Fibroblast of lung (primary cell): ENCODE data around the gene C1QTNF8.

Source experiments
- EZH2 ChIP-seq: IDR thresholded peaks from 2 replicates; pipeline ENCODE4 v1.5.1; 2012; ENCODE audit warnings: low read length, control low read depth, mild to moderate bottlenecking; ENCODE audit errors: missing control alignments
- TF ChIP-seq, protein P1 (sequence below), 2 donors: IDR thresholded peaks in 1 of 2; conservative IDR thresholded peaks in 1 of 2; 1 replicate in 1 of 2; 2 replicates in 1 of 2; pipeline ENCODE4 v1.5.1; 2011 to 2012; ENCODE audit warnings: low read length in 2 of 2, control low read depth in 1 of 2, inconsistent platforms in 1 of 2, low read depth in 1 of 2, mild to moderate bottlenecking in 1 of 2

DNA sequence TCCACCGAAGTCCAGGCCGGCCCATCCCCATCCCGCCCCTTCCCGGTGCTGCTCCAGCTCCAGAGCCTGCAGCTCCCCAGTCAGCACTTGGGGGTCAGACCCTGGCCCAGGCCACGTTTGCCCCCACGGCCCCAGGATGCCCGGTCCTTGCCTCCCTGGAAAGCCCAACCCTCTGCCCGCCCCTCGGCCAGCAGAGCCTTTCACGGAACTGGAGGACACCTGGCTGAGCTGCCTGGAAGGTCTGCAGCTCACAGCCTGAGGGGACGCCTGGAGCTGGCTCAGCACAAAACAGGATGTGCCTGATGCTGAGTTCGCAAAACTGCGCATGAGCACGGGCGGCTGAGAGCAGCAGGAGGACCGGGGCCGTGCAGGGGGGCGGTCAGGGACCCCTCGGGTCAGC lies 53.2 kb downstream of the C1QTNF8 start:
- TF ChIP-seq, protein P1, sequence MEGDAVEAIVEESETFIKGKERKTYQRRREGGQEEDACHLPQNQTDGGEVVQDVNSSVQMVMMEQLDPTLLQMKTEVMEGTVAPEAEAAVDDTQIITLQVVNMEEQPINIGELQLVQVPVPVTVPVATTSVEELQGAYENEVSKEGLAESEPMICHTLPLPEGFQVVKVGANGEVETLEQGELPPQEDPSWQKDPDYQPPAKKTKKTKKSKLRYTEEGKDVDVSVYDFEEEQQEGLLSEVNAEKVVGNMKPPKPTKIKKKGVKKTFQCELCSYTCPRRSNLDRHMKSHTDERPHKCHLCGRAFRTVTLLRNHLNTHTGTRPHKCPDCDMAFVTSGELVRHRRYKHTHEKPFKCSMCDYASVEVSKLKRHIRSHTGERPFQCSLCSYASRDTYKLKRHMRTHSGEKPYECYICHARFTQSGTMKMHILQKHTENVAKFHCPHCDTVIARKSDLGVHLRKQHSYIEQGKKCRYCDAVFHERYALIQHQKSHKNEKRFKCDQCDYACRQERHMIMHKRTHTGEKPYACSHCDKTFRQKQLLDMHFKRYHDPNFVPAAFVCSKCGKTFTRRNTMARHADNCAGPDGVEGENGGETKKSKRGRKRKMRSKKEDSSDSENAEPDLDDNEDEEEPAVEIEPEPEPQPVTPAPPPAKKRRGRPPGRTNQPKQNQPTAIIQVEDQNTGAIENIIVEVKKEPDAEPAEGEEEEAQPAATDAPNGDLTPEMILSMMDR (conservative IDR thresholded peaks at IDR 0.05 in 1 of 2, IDR thresholded peaks at IDR 0.05 in 1 of 2; ENCODE audit: low read depth in 1 of 2, low read length in 2 of 2), result no peak
- no peak for TF ChIP-seq EZH2
